HG02885 (cell line): ENCODE measurements around the gene MRPL11.
"Not testable (repeated sequence)": the region's sequence is repeated elsewhere in the genome, so short reads cannot be mapped to it uniquely, and the experiment has no call there.

Experiments
- ATAC-seq: cut with Tn5 transposase; IDR thresholded peaks from one replicate; pipeline ENCODE4 v1.9.1; 2021; ENCODE audit warnings: mild to moderate bottlenecking; ENCODE audit not compliant: unreplicated experiment, poor library complexity

The MRPL11 gene

GRCh38 chr11:66467756-66468155 lies 29.1 kb upstream of the MRPL11 start:
- no peak for ATAC-seq

DNA sequence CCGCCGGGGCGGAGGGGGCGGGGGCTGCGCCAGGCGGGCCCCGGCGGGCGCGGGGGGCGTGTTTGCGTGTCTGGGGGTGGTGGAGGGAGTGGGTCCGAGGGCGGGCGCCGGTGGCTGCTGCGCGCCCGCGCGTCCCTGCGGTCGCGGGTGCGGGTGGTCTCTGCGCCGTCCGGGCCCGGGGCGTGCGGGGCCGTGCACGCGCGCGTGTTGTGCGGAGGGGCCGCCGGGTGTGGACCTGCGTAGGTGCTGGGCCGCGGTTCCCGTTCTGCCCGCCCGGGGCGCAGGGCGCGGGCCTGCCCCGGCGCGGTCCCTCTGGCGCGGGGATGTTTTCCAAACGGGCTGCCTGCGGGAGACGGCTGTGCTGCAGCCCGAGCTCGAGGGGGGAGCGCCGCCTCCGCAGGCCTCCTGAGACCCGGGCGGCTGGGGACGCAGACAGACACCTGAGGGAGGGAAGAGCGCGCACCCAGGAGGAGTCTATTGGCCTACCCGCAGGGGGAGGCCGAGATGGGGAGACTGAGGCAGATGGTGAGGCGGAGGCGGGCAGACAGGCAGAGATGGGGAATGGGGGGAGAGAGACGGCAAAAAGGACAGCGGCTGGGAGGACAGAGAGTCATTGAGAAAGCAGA lies 28.5 kb upstream of the MRPL11 start:
- ATAC-seq: peak; percentile 39

DNA sequence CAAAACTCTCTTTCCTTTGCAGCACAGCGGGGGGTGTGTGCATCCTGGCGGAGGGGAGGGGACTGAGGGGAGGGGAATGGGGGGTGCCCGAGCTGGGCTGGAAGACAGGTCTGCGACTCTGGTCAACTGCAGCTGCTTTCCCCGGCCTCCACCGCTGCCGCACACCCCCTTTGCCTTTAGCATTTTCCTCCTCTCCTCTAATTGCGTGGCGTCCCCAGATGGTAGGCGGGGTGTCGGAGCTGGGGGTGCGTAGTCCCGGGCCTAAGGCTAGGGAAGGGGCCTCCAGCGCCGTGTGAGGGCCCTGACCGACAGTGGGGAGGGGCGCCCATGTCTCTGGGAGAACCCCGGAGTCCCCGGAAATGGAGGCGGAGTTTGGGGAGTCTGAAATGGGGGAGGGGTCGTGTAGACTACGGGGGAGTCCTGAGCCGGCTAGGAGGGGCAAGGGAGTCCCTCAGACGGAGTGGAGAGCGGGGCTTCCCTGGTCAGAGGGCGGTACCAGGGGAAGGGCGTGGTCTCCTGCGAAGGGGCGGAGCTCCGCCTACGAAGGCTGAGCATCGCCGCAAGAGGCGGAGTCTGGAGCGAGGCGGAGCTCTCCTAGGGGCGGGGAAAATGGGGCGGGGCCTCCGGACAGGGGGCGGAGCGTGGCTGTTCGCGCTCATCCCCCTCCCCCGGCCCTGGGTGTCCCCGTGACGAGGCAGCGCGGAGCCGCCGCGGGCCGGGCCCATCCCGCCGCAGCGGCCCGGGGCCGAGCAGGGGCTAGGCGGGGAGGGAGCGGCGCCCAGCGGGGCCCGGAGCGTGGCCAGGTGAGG lies 27.8 kb upstream of the MRPL11 start, which contains the start of gene PELI3:
PELI3 (plus strand) TSS at position 681 of the 809 bp plus-strand sequence. CDS start 1,224 bp downstream, outside the sequence.
- ATAC-seq: peak; percentile 87

- ATAC-seq: no peak
Observed at GRCh38 chr11:66465373-66466224, 27.0 kb upstream of the MRPL11 start.

- no peak for ATAC-seq
Observed at GRCh38 chr11:66464916-66465315, 26.3 kb upstream of the MRPL11 start.

DNA sequence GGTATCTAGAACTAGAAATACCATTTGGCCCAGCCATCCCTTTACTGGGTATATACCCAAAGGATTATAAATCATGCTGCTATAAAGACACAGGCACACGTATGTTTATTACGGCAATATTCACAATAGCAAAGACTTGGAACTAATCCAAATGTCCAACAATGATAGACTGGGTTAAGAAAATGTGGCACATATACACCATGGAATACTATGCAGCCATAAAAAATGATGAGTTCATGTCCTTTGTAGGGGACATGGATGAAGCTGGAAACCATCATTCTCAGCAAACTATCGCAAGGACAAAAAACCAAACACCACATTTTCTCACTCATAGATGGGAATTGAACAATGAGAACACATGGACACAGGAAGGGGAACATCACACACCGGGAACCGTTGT lies 25.5 kb upstream of the MRPL11 start:
- not testable (repeated sequence) for ATAC-seq

GRCh38 chr11:66462911-66463310 lies 24.3 kb upstream of the MRPL11 start:
- ATAC-seq: no peak

DNA sequence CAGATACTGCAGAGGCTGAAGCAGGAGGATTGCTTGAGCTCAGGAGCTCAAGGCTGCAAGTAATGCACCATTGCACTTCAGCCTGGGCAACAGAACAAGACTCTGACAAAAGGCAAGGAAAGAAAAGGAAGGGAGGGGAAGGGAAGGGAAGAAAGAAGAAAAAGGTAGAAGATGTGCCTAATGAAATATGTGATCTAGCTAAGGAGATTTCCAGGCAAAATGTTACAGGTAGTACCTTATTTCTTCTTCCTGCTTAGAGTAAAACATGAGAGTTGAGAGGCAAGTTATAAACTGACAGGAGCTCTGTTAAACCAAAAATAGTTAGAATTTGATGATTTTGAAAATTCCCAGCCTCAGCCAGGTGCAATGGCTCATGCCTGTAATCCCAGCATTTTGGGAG lies 23.4 kb upstream of the MRPL11 start:
- no peak for ATAC-seq

DNA sequence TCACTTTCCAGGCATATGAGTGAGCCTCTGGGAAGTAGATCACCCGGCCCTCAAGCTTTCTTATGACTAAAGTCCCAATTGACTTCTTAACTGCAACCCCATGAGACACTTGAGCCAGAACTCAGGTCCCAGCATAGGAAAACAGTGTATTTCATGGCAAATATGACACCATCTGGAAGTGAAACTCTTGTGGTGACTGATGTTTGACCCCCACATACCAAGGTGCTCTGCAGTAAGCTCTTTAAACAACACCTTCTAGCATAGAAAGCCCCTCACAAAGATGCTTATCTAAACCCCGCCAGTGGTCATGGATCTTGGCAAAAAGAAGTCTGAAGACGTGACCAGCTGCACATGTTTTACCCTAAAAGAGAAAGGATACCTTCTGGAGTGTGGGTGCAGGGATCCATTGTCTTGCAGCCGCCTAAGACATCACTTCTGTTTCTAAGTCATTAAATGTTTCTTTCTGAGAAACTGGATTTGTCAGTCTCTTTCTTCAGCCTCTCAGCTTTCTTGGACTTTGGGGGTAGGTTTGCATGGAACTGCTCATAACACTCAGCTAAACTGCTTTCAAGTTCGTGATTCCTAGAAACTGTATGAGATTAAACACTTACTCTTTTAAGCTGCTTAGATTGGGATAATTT lies 20.6 kb upstream of the MRPL11 start:
- ATAC-seq: no peak

DNA sequence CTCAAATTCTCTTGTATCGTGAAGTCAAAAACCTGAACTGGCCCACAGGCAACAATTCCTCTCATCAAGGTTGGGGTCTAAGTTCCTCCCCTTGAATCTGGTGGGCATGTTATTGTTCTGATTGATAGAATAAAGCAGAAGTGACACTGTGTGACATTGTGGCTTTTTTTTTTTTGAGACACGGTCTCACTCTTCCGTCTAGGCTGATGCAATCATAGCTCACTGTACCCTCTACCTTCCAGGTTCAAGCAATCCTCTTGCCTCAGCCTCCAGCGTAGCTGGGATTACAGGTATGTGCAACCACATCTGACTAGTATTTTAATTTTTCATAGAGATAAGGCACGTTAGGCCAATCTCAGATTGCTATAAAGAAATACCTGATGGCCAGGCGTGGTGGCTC lies 19.2 kb upstream of the MRPL11 start:
- no peak for ATAC-seq

GRCh38 chr11:66454828-66455227 lies 16.2 kb upstream of the MRPL11 start:
- ATAC-seq: no peak

- ATAC-seq: no peak
Observed at GRCh38 chr11:66454247-66454646, 15.6 kb upstream of the MRPL11 start.

GRCh38 chr11:66451663-66452062 lies 13.0 kb upstream of the MRPL11 start:
- ATAC-seq: no peak

DNA sequence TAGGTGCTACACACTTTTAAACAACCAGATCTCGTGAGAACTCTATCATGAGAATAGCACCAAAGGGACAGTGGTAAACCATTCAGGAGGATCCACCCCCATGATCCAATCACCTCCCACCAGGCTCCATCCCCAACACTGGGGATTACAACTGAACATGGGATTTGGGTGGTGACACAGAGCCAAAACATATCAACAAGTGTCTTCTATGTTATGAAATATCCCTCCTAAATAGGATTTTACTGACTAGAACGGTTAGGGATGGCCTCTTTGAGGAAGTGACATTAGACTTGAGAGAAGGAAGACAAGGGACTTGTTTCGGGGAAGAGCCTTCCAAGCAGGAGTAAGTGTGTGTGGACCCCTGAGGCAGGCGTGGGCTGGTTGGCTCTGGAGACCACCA lies 11.9 kb upstream of the MRPL11 start:
- ATAC-seq: no peak

GRCh38 chr11:66448523-66448922 lies 9.9 kb upstream of the MRPL11 start:
- ATAC-seq: no peak

DNA sequence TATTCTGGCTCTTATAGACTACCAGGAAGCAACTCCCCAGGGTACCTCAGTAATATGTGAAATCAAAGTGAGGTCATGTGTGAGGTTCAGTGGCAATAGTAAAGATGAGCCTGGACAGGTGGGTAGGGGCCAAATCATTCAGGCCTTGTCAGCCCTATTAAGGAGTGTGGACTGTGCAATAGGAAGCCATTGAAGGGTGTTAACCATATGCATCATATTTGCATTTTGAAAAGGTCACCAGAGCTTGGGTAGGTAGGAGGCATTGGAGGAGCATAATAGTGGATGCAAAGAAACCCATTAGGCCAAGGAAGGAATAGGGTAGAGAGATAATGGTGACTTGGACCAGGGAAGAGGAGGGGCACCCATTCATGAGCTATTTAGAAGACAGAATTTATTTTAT lies 8.4 kb upstream of the MRPL11 start:
- no peak for ATAC-seq

DNA sequence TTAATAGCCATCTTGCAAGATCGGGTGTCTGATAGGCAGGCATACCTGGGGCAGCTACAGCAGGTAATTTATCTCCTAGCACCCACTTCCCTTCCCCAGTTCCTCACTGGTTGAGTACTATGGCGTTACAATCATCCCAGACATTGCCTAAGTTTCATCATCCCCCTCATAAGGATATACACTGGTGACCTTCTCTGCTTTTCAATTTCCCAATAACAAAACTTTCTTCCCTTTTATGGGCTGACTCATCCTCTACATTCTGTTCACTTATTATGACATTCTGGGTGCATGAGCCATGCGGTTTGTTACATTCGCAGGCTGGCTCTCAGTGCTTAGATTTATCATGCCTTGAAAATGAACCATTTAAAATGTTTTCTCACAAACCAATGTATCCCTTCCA lies 5.0 kb upstream of the MRPL11 start:
- ATAC-seq: no peak

- ATAC-seq: not testable (repeated sequence)
Observed at GRCh38 chr11:66440940-66441282, 2.3 kb upstream of the MRPL11 start.

DNA sequence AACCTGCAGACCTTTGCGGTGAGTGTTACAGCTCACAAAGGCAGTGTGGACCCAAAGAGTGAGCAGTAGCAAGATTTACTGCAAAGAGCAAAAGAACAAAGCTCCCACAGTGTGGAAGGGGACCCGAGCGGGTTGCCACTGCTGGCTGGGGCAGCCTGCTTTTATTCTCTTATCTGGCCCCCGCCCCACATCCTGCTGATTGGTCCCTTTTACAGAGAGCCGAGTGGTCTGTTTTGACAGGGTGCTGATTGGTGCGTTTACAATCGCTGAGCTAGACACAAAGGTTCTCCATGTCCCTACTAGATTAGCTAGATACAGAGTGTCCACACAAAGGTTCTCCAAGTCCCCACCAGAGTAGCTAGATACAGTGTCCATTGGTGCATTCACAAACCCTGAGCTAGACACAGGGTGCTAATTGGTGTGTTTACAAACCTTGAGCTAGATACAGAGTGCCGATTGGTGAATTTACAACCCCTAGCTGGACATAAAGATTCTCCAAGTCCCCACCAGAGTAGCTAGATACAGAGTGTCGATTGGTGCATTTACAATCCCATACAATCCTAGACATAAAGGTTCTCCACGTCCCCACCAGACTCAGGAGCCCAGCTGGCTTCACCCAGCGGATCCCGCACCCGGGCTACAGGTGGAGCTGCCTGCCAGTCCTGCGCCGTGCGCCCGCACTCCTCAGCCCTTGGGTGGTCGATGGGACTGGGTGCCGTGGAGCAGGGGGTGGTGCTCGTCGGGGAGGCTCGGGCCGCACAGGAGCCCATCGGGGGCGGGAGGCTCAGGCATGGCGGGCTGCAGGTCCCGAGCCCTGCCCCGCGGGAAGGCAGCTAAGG lies 1.7 kb upstream of the MRPL11 start:
- not testable (repeated sequence) for ATAC-seq
